HepG2 (cell line): ENCODE results near the gene RBBP8NL. TPM values are rescaled to one million over a fixed set of nuclear protein-coding genes. Genes with fewer than 3 reads are reported as not detected.

Experiments
- EED ChIP-seq: sonication (generic); formaldehyde crosslinking; IDR thresholded peaks from 2 replicates; pipeline ENCODE4 v1.5.0; 2020; ENCODE audit warnings: mild to moderate bottlenecking, missing genetic modification reagents
- ERF ChIP-seq: IDR thresholded peaks from 2 replicates; pipeline ENCODE4 v1.6.1; 2018; ENCODE audit warnings: missing biosample characterization, missing genetic modification reagents
- HNF4A ChIP-seq: sonication (generic); formaldehyde crosslinking; IDR thresholded peaks from 2 replicates; pipeline ENCODE4 v1.4.0; 2020; ENCODE audit warnings: missing genetic modification reagents
- KDM2A ChIP-seq: sonication (generic); formaldehyde crosslinking; IDR thresholded peaks from 2 replicates; pipeline ENCODE4 v1.4.0; 2020; ENCODE audit warnings: low read depth, missing genetic modification reagents, borderline replicate concordance
- KMT2A ChIP-seq: sonication (generic); formaldehyde crosslinking; IDR thresholded peaks from 2 replicates; pipeline ENCODE4 v1.4.0; 2020; ENCODE audit warnings: missing genetic modification reagents
- MEIS1 ChIP-seq: sonication (generic); formaldehyde crosslinking; IDR thresholded peaks from 2 replicates; pipeline ENCODE4 v1.9.0; 2021; ENCODE audit warnings: mild to moderate bottlenecking, missing genetic modification reagents, moderate library complexity, borderline replicate concordance
- MYC ChIP-seq: sonication (generic); formaldehyde crosslinking; IDR thresholded peaks from 2 replicates; pipeline ENCODE4 v1.9.0; 2021; ENCODE audit warnings: missing genetic modification reagents, borderline replicate concordance
- MZF1 ChIP-seq: sonication (generic); formaldehyde crosslinking; IDR thresholded peaks from 2 replicates; pipeline ENCODE4 v1.8.1; 2023; ENCODE audit warnings: mild to moderate bottlenecking, missing genetic modification reagents, borderline replicate concordance
- NCOA2 ChIP-seq: sonication (generic); formaldehyde crosslinking; IDR thresholded peaks from 2 replicates; pipeline ENCODE4 v1.8.0; 2022; ENCODE audit warnings: inconsistent platforms
- NPAS2 ChIP-seq: sonication (generic); formaldehyde crosslinking; IDR thresholded peaks from 2 replicates; pipeline ENCODE4 v1.8.0; 2022; ENCODE audit warnings: mild to moderate bottlenecking, missing genetic modification reagents, borderline replicate concordance
- PRPF4 ChIP-seq: fragments of 200-400 bp; formaldehyde crosslinking; IDR thresholded peaks from 2 replicates; pipeline ENCODE4 v1.6.1; 2016; ENCODE audit warnings: low read length, low read depth; ENCODE audit not compliant: poor library complexity, severe bottlenecking
- SRSF9 ChIP-seq: fragments of 200-400 bp; formaldehyde crosslinking; IDR thresholded peaks from 2 replicates; pipeline ENCODE4 v1.6.1; 2018; ENCODE audit warnings: borderline replicate concordance, mild to moderate bottlenecking, low read depth, low read length; ENCODE audit not compliant: insufficient read depth, poor library complexity, severe bottlenecking
- STAG1 ChIP-seq: sonication (generic); formaldehyde crosslinking; IDR thresholded peaks from 2 replicates; pipeline ENCODE4 v1.4.0; 2020; ENCODE audit warnings: missing genetic modification reagents
- TGIF2 ChIP-seq: IDR thresholded peaks from 2 replicates; pipeline ENCODE4 v1.6.1; 2016; ENCODE audit warnings: control low read depth, missing compliant biosample characterization
- U2AF2 ChIP-seq: fragments of 200-400 bp; formaldehyde crosslinking; IDR thresholded peaks from 2 replicates; pipeline ENCODE4 v1.6.1; 2017; ENCODE audit warnings: low read depth, mild to moderate bottlenecking, low read length
- ZC3H4 ChIP-seq: sonication (generic); formaldehyde crosslinking; IDR thresholded peaks from 2 replicates; pipeline ENCODE4 v1.4.0; 2020; ENCODE audit warnings: missing genetic modification reagents, borderline replicate concordance
- ZFP82 ChIP-seq: sonication (generic); formaldehyde crosslinking; IDR thresholded peaks from 2 replicates; pipeline ENCODE4 v1.5.1; 2020; ENCODE audit warnings: mild to moderate bottlenecking, missing genetic modification reagents, borderline replicate concordance
- ZNF274 ChIP-seq: sonication (generic); formaldehyde crosslinking; IDR thresholded peaks from 2 replicates; pipeline ENCODE4 v1.5.1; 2020; ENCODE audit warnings: mild to moderate bottlenecking, missing genetic modification reagents
- ZNF350 ChIP-seq: sonication (generic); formaldehyde crosslinking; IDR thresholded peaks from 2 replicates; pipeline ENCODE4 v1.4.0; 2020; ENCODE audit warnings: mild to moderate bottlenecking, low read depth, missing genetic modification reagents, borderline replicate concordance
- ZNF451 ChIP-seq: sonication (generic); formaldehyde crosslinking; IDR thresholded peaks from 2 replicates; pipeline ENCODE4 v1.5.0; 2020; ENCODE audit warnings: mild to moderate bottlenecking, missing genetic modification reagents
- ZNF749 ChIP-seq: sonication (generic); formaldehyde crosslinking; IDR thresholded peaks from 2 replicates; pipeline ENCODE4 v1.8.0; 2022; ENCODE audit warnings: mild to moderate bottlenecking, missing genetic modification reagents, moderate library complexity, borderline replicate concordance
- ZNF782 ChIP-seq: sonication (generic); formaldehyde crosslinking; IDR thresholded peaks from 2 replicates; pipeline ENCODE4 v1.4.0; 2020; ENCODE audit warnings: missing genetic modification reagents, mild to moderate bottlenecking, borderline replicate concordance
- ZNF878 ChIP-seq: sonication (generic); formaldehyde crosslinking; IDR thresholded peaks from 2 replicates; pipeline ENCODE4 v1.8.1; 2023; ENCODE audit warnings: mild to moderate bottlenecking, missing genetic modification reagents, moderate library complexity
- polyA plus RNA-seq, 8 experiments: library from polyadenylated mRNA; depleted of rRNA in 3 of 8; stranded (reverse) in 7 of 8; unstranded in 1 of 8; fragments of >200 nt; fragmentation: Illumina TruSeq in 4 of 8; extraction: Trizol in 4 of 8; gene quantifications; 2 replicates each; pipeline versions ENCODE4 v1.2.1 to v1.2.3, GENCODE V29; 2011 to 2016; ENCODE audit warnings: low read depth in 4 of 8, missing spikeins in 1 of 8, mixed read lengths in 1 of 8; ENCODE audit not compliant: insufficient read depth in 1 of 8
- total RNA-seq, 5 experiments: library from RNA; depleted of rRNA; stranded (reverse); fragments of >200 nt; fragmentation: Illumina TruSeq; extraction: Trizol; gene quantifications; 2 replicates each; pipeline ENCODE4 v1.2.3, GENCODE V29; 2016; ENCODE audit warnings: low read depth in 1 of 5
- TF ChIP-seq, protein P1 (sequence below): sonication (generic); formaldehyde crosslinking; IDR thresholded peaks from 2 replicates; pipeline ENCODE4 v1.4.0; 2020; ENCODE audit warnings: missing genetic modification reagents
- TF ChIP-seq, protein P2 (sequence below): sonication (generic); formaldehyde crosslinking; IDR thresholded peaks from 2 replicates; pipeline ENCODE4 v1.5.0; 2020; ENCODE audit warnings: missing genetic modification reagents
- TF ChIP-seq, protein P3 (sequence below): sonication (generic); formaldehyde crosslinking; IDR thresholded peaks from 2 replicates; pipeline ENCODE4 v1.8.1; 2023; ENCODE audit warnings: mild to moderate bottlenecking, missing genetic modification reagents

RBBP8NL gene
- total and polyA plus RNA-seq, 2 of the 13 experiments (the other 11 are each of a cell fraction or from before 2014, with no cell fraction given), result 0.69 to 0.86 TPM

DNA sequence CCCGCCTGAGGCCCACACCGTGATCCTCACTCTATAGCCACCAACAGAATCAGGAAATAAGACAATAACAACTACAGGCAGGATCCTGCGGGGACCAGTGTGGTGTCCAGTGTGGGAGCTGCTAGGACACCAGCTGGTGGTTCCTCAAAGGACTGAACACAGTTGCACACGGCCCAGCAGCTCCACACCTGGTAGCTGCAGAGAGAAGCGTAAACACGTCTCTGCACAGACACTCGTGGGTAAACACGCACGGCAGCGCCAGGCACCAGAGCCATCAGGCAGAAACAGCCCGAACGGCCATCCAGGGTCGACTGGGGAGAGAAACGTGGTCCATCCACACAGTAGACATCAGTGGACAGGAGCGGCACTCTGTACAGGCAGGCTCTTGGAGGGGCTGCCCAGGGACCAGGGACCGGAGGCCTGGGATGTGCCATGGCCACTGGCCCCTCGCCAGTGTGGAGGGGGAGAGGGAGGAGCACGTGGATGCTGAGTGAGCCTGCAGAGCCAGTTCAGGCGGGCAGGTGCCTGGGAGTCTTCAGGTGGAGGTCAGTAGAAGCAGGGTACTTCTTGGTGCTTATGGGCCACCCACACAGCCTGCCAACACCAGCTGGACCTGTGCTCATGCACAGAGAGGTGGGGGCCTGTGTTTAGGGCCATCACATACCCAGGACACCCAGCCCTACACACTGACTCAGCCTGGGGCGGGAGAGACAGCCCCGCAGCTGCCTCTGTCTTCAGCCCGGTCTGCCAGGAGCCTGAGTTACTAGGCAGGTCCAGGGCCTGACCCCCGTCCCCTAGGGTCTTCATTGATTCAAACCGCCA, 52.8 kb downstream of the RBBP8NL start (continued):
- TF ChIP-seq, protein P1, sequence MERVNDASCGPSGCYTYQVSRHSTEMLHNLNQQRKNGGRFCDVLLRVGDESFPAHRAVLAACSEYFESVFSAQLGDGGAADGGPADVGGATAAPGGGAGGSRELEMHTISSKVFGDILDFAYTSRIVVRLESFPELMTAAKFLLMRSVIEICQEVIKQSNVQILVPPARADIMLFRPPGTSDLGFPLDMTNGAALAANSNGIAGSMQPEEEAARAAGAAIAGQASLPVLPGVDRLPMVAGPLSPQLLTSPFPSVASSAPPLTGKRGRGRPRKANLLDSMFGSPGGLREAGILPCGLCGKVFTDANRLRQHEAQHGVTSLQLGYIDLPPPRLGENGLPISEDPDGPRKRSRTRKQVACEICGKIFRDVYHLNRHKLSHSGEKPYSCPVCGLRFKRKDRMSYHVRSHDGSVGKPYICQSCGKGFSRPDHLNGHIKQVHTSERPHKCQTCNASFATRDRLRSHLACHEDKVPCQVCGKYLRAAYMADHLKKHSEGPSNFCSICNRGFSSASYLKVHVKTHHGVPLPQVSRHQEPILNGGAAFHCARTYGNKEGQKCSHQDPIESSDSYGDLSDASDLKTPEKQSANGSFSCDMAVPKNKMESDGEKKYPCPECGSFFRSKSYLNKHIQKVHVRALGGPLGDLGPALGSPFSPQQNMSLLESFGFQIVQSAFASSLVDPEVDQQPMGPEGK (CRISPR knock-in tag), result no peak
- peak; percentile 37 for TF ChIP-seq STAG1 (CRISPR knock-in tag)
- TF ChIP-seq KMT2A (CRISPR knock-in tag), result 0 out of 2 replicates have a peak, but pooled peaks have one; percentile 42
- TF ChIP-seq SRSF9, result no peak
- TF ChIP-seq, protein P2, sequence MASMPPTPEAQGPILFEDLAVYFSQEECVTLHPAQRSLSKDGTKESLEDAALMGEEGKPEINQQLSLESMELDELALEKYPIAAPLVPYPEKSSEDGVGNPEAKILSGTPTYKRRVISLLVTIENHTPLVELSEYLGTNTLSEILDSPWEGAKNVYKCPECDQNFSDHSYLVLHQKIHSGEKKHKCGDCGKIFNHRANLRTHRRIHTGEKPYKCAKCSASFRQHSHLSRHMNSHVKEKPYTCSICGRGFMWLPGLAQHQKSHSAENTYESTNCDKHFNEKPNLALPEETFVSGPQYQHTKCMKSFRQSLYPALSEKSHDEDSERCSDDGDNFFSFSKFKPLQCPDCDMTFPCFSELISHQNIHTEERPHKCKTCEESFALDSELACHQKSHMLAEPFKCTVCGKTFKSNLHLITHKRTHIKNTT (CRISPR knock-in tag), result no peak
- TF ChIP-seq TGIF2 (CRISPR knock-in tag), result no peak
- no peak for TF ChIP-seq NPAS2 (CRISPR knock-in tag)
- TF ChIP-seq, protein P3, sequence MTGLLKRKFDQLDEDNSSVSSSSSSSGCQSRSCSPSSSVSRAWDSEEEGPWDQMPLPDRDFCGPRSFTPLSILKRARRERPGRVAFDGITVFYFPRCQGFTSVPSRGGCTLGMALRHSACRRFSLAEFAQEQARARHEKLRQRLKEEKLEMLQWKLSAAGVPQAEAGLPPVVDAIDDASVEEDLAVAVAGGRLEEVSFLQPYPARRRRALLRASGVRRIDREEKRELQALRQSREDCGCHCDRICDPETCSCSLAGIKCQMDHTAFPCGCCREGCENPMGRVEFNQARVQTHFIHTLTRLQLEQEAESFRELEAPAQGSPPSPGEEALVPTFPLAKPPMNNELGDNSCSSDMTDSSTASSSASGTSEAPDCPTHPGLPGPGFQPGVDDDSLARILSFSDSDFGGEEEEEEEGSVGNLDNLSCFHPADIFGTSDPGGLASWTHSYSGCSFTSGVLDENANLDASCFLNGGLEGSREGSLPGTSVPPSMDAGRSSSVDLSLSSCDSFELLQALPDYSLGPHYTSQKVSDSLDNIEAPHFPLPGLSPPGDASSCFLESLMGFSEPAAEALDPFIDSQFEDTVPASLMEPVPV (CRISPR knock-in tag), result no peak
- no peak for TF ChIP-seq HNF4A (CRISPR knock-in tag)
- peak; percentile 28; the same call in 1 of the 2 replicates for TF ChIP-seq KDM2A (CRISPR knock-in tag)
- no peak; the same call in 1 of the 2 replicates for TF ChIP-seq ZNF274 (CRISPR knock-in tag)
- TF ChIP-seq ZNF451, result 0 out of 2 replicates have a peak, but pooled peaks have one; percentile 41
- TF ChIP-seq PRPF4, result no peak
- TF ChIP-seq ERF, result no peak
- TF ChIP-seq EED (CRISPR knock-in tag), result peak; percentile 83; the same call in 1 of the 2 replicates
- TF ChIP-seq MZF1, result no peak
- no peak for TF ChIP-seq ZNF782 (CRISPR knock-in tag)
- TF ChIP-seq MEIS1 (CRISPR knock-in tag), result no peak
- TF ChIP-seq ZNF350 (CRISPR knock-in tag), result peak; percentile 45; the same call in 1 of the 2 replicates
- TF ChIP-seq ZC3H4 (CRISPR knock-in tag), result no peak
- TF ChIP-seq ZNF749, result no peak
- 0 out of 2 replicates have a peak, but pooled peaks have one; percentile 32 for TF ChIP-seq MYC (CRISPR knock-in tag)
- 0 out of 2 replicates have a peak, but pooled peaks have one; percentile 11 for TF ChIP-seq NCOA2 (CRISPR knock-in tag)
- TF ChIP-seq ZNF878 (CRISPR knock-in tag), result no peak
- no peak for TF ChIP-seq U2AF2
- TF ChIP-seq ZFP82 (CRISPR knock-in tag), result no peak
